C4-2B (cell line): ENCODE measurements around the gene CFAP45.

ENCODE experiments used
- ZFX ChIP-seq: fragments of 450-650 bp; IDR thresholded peaks from 2 replicates; pipeline ENCODE4 v1.6.1; 2017
- TF ChIP-seq, protein P1 (sequence below): fragments of 450-650 bp; conservative IDR thresholded peaks from 2 replicates; pipeline ENCODE4 v1.5.1; 2017; ENCODE audit warnings: mild to moderate bottlenecking

DNA sequence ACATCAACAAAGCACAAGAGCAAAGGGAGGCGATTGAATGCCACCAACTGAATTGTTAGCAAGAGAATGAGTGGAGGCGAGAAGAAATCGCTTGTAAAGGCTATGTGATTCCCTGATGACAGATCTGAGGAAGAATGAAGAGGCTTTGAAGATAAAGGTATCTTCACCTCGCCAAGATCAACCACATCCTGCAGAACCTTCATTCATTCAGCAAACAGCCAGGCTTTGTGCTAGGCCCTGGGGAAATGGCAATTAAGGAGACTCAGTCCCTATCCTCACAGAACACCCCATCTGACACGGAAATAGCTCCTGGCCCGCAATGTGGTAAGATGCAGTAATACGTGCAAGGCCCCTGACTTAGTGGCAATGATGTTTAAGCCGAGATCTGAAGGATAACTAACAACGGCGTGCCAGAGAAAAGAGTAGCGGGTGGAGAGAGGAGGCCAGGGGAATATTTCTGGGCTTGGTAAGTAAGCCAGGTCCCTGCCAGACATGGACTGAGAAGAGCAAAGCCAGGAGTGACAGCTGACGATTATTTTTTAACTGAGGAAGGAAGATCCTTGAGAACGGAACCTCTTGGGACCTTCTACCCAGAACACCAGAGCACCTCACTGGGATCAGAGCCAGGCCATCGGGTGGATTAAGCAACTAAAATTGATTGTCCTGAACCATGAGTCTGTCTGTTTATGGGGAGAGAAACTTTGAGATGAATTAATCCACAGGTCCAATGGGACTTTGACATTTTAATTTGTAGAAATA, 32.9 kb downstream of the CFAP45 start:
- TF ChIP-seq, protein P1, sequence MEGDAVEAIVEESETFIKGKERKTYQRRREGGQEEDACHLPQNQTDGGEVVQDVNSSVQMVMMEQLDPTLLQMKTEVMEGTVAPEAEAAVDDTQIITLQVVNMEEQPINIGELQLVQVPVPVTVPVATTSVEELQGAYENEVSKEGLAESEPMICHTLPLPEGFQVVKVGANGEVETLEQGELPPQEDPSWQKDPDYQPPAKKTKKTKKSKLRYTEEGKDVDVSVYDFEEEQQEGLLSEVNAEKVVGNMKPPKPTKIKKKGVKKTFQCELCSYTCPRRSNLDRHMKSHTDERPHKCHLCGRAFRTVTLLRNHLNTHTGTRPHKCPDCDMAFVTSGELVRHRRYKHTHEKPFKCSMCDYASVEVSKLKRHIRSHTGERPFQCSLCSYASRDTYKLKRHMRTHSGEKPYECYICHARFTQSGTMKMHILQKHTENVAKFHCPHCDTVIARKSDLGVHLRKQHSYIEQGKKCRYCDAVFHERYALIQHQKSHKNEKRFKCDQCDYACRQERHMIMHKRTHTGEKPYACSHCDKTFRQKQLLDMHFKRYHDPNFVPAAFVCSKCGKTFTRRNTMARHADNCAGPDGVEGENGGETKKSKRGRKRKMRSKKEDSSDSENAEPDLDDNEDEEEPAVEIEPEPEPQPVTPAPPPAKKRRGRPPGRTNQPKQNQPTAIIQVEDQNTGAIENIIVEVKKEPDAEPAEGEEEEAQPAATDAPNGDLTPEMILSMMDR, result no peak
- TF ChIP-seq ZFX, result no peak
